H9 (cell line): ENCODE measurements around the gene ADGRG7. TPM values are rescaled to one million over a fixed set of nuclear protein-coding genes. Genes with fewer than 3 reads are reported as not detected.

ENCODE experiments used
- DNase-seq: peaks from one replicate; pipeline ENCODE4 v3.0.0-alpha.2; 2017
- H2AFZ ChIP-seq: one replicate; pipeline ENCODE4 v1.6.1; 2013; ENCODE audit warnings: mild to moderate bottlenecking, low read length, control low read depth, moderate library complexity
- H2AK5ac ChIP-seq: 2 replicates; pipeline ENCODE4 v1.6.1; 2013; ENCODE audit warnings: low read length, control low read depth, mixed read lengths; ENCODE audit not compliant: insufficient read length
- H2BK120ac ChIP-seq: one replicate; pipeline ENCODE4 v1.6.1; 2013; ENCODE audit warnings: low read depth, mild to moderate bottlenecking, low read length, control low read depth, inconsistent platforms; ENCODE audit not compliant: poor library complexity, severe bottlenecking
- H2BK12ac ChIP-seq: 2 replicates; pipeline ENCODE4 v1.6.1; 2013; ENCODE audit warnings: low read length, control low read depth, mixed read lengths, low read depth; ENCODE audit not compliant: insufficient read length
- H2BK15ac ChIP-seq: 2 replicates; pipeline ENCODE4 v1.6.1; 2013; ENCODE audit warnings: low read depth, low read length, control low read depth
- H2BK20ac ChIP-seq: one replicate; pipeline ENCODE4 v1.6.1; 2013; ENCODE audit warnings: low read depth, mild to moderate bottlenecking, low read length, control low read depth, inconsistent platforms; ENCODE audit not compliant: poor library complexity, severe bottlenecking
- H2BK5ac ChIP-seq: 2 replicates; pipeline ENCODE4 v1.6.1; 2013; ENCODE audit warnings: low read length, control low read depth, mixed read lengths; ENCODE audit not compliant: insufficient read length
- H3K14ac ChIP-seq: 2 replicates; pipeline ENCODE4 v1.6.1; 2013; ENCODE audit warnings: low read length, control low read depth; ENCODE audit not compliant: insufficient read depth
- H3K18ac ChIP-seq: 2 replicates; pipeline ENCODE4 v1.6.1; 2013; ENCODE audit warnings: low read depth, mild to moderate bottlenecking, mixed read lengths, low read length, control low read depth; ENCODE audit not compliant: insufficient read length
- H3K23ac ChIP-seq: 2 replicates; pipeline ENCODE4 v1.6.1; 2013; ENCODE audit warnings: low read length, control low read depth, mixed read lengths, low read depth; ENCODE audit not compliant: insufficient read length
- H3K23me2 ChIP-seq: 2 replicates; pipeline ENCODE4 v1.6.1; 2013; ENCODE audit warnings: low read depth, mild to moderate bottlenecking, mixed read lengths, low read length, control low read depth; ENCODE audit not compliant: insufficient read length, poor library complexity, severe bottlenecking
- H3K27ac ChIP-seq: 2 replicates; pipeline ENCODE4 v1.5.1; 2013; ENCODE audit warnings: low read length, control low read depth, mixed read lengths, low read depth; ENCODE audit not compliant: insufficient read length
- H3K27me3 ChIP-seq: 2 replicates; pipeline ENCODE4 v1.6.1; 2013; ENCODE audit warnings: low read length, control low read depth, inconsistent platforms; ENCODE audit not compliant: insufficient read depth
- H3K4ac ChIP-seq: 2 replicates; pipeline ENCODE4 v1.6.1; 2013; ENCODE audit warnings: low read depth, mild to moderate bottlenecking, control low read depth, inconsistent platforms, low read length, moderate library complexity
- H3K4me1 ChIP-seq: 2 replicates; pipeline ENCODE4 v1.6.1; 2013; ENCODE audit warnings: low read length, control low read depth, inconsistent platforms; ENCODE audit not compliant: insufficient read depth
- H3K4me2 ChIP-seq: 2 replicates; pipeline ENCODE4 v1.6.1; 2013; ENCODE audit warnings: low read length, control low read depth, mixed read lengths; ENCODE audit not compliant: insufficient read length, insufficient read depth
- H3K56ac ChIP-seq: 2 replicates; pipeline ENCODE4 v1.6.1; 2013; ENCODE audit warnings: low read depth, mild to moderate bottlenecking, mixed read lengths, low read length, control low read depth; ENCODE audit not compliant: insufficient read length
- H3K79me1 ChIP-seq: 2 replicates; pipeline ENCODE4 v1.6.1; 2013; ENCODE audit warnings: low read depth, mild to moderate bottlenecking, moderate library complexity, low read length, control low read depth, inconsistent platforms; ENCODE audit not compliant: insufficient read depth, poor library complexity, severe bottlenecking
- H3K79me2 ChIP-seq: 2 replicates; pipeline ENCODE4 v1.6.1; 2013; ENCODE audit warnings: low read length, control low read depth, inconsistent platforms; ENCODE audit not compliant: insufficient read depth
- H3K9ac ChIP-seq: 2 replicates; pipeline ENCODE4 v1.6.1; 2013; ENCODE audit warnings: low read length, control low read depth, mixed read lengths; ENCODE audit not compliant: insufficient read length; ENCODE audit errors: extremely low read depth
- H3K9me3 ChIP-seq: one replicate; pipeline ENCODE4 v1.6.1; 2013; ENCODE audit warnings: low read depth, low read length, inconsistent platforms; ENCODE audit not compliant: control insufficient read depth
- H3T11ph ChIP-seq: one replicate; pipeline ENCODE4 v1.6.1; 2013; ENCODE audit warnings: mild to moderate bottlenecking, low read length, control low read depth, inconsistent platforms
- H4K20me1 ChIP-seq: one replicate; pipeline ENCODE4 v1.6.1; 2013; ENCODE audit not compliant: control insufficient read depth, insufficient read length, insufficient read depth
- H4K5ac ChIP-seq: 2 replicates; pipeline ENCODE4 v1.6.1; 2013; ENCODE audit warnings: low read depth, mild to moderate bottlenecking, mixed read lengths, low read length, control low read depth; ENCODE audit not compliant: insufficient read length
- H4K8ac ChIP-seq: replicated peaks from 2 replicates; pipeline ENCODE4 v1.6.1; 2013; ENCODE audit warnings: low read length, control low read depth, mixed read lengths, low read depth; ENCODE audit not compliant: insufficient read length
- H4K91ac ChIP-seq: 2 replicates; pipeline ENCODE4 v1.6.1; 2013; ENCODE audit warnings: low read depth, mild to moderate bottlenecking, moderate library complexity, mixed read lengths, low read length, control low read depth; ENCODE audit not compliant: insufficient read length
- H3K27ac Mint-ChIP-seq, 3 experiments: 2 replicates in 2 of 3; 3 replicates in 1 of 3; pipeline ENCODE4 v1.8.0; 2020 to 2021; ENCODE audit warnings: mixed read lengths in 3 of 3, mild to moderate bottlenecking in 1 of 3, moderate library complexity in 1 of 3
- H3K27me3 Mint-ChIP-seq: 2 replicates; pipeline ENCODE4 v1.8.0; 2021; ENCODE audit warnings: low read depth, mild to moderate bottlenecking, moderate library complexity, mixed read lengths
- H3K36me3 Mint-ChIP-seq, 3 experiments: 2 replicates in 2 of 3; 3 replicates in 1 of 3; pipeline ENCODE4 v1.8.0; 2020 to 2021; ENCODE audit warnings: low read depth in 3 of 3, mixed read lengths in 3 of 3; ENCODE audit not compliant: insufficient read depth in 1 of 3
- H3K4me1 Mint-ChIP-seq, 2 experiments: 2 replicates each; pipeline ENCODE4 v1.8.0; 2020; ENCODE audit warnings: mixed read lengths in 2 of 2
- H3K4me3 Mint-ChIP-seq, 2 experiments: 2 replicates in 1 of 2; 3 replicates in 1 of 2; pipeline ENCODE4 v1.8.0; 2020 to 2021; ENCODE audit warnings: mild to moderate bottlenecking in 2 of 2, mixed read lengths in 2 of 2, moderate library complexity in 1 of 2
- H3K9me3 Mint-ChIP-seq, 2 experiments: 2 replicates in 1 of 2; 3 replicates in 1 of 2; pipeline ENCODE4 v1.8.0; 2020; ENCODE audit warnings: mild to moderate bottlenecking in 2 of 2, mixed read lengths in 2 of 2, moderate library complexity in 1 of 2
- WGBS: extraction: QIAGEN DNeasy Blood & Tissue Kit; methylation state at CpG from one replicate; pipeline ENCODE4 v1.1.7; 2013; ENCODE audit warnings: missing lambda C conversion rate, low lambda C conversion rate, mixed read lengths; ENCODE audit not compliant: insufficient read length; ENCODE audit errors: extremely low coverage; 5-methylcytosine and 5-hydroxymethylcytosine counted together
- total RNA-seq: library from RNA; stranded (reverse); gene quantifications from 2 replicates; pipeline ENCODE4 v1.2.1, GENCODE V29; 2021
- TF ChIP-seq, protein P1 (sequence below): fragments of 200-600 bp; sonication (generic); conservative IDR thresholded peaks from 3 replicates; pipeline ENCODE4 v1.8.0; 2021; ENCODE audit warnings: antibody characterized with exemption, mild to moderate bottlenecking

Gene ADGRG7
- total RNA-seq, 1 experiment from 2014 or later, result not detected

DNA sequence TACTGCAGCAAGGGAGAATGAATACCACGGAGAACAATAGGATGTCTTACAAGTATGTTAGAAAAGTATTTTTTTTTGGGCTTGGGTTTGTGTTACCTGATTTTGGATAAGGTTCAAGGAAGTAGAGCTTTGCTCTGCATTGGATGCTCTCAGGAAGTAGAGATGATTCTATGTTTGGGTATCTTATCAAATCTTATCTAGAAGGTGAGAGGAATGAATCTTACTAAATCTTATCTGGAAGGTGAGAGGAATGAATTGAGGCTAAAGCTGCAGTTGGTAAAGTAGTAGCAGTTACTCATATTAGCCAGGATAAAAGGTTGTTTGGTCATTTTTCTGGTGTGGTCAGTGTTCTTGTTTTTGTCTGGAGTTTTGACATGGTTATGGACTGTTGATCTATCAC is 117.3 kb downstream of the ADGRG7 start:
- Histone ChIP-seq H3K56ac (no peak overlapping the region), H3K79me2 (no peaks in the 10 kb centered on the region; the same call in 1 of the 2 replicates), H2BK12ac (no peak overlapping the region), H3K27me3 (no peaks in the 10 kb centered on the region), H4K5ac (no peak overlapping the region), H2BK5ac (no peak overlapping the region), H3K79me1 (no peaks in the 10 kb centered on the region), H3K4me1 (no peaks in the 10 kb centered on the region), H3K4ac (no peak overlapping the region), H3K23ac (no peak overlapping the region), H3K14ac (no peak overlapping the region), H3K4me2 (no peak overlapping the region), H4K8ac (no peak overlapping the region), H3T11ph (no peak overlapping the region), H2BK20ac (no peak overlapping the region), H3K9me3 (no peaks in the 10 kb centered on the region), H3K9ac (no peak overlapping the region), H2BK15ac (no peak overlapping the region), H3K27ac (no peak overlapping the region), H2AFZ (no peak overlapping the region), H3K18ac (no peak overlapping the region), H4K91ac (no peak overlapping the region), H3K23me2 (no peaks in the 10 kb centered on the region), H2BK120ac (no peak overlapping the region), H2AK5ac (no peak overlapping the region), H4K20me1 (no peaks in the 10 kb centered on the region)
- Mint-ChIP-seq H3K4me3 (no peak overlapping the region), H3K36me3 (peaks cover 22 to 69% (median 56%) of the 10 kb centered on the region in 3 experiments; a peak in 6 of 7 replicates), H3K9me3 (no peaks in the 10 kb centered on the region), H3K27me3 (no peaks in the 10 kb centered on the region), H3K4me1 (peaks cover 7 to 9% of the 10 kb centered on the region in 2 experiments), H3K27ac (peak overlapping the region in 2 of 3 experiments; percentile 26 to 33; a peak in 2 of 7 replicates)
- TF ChIP-seq, protein P1, sequence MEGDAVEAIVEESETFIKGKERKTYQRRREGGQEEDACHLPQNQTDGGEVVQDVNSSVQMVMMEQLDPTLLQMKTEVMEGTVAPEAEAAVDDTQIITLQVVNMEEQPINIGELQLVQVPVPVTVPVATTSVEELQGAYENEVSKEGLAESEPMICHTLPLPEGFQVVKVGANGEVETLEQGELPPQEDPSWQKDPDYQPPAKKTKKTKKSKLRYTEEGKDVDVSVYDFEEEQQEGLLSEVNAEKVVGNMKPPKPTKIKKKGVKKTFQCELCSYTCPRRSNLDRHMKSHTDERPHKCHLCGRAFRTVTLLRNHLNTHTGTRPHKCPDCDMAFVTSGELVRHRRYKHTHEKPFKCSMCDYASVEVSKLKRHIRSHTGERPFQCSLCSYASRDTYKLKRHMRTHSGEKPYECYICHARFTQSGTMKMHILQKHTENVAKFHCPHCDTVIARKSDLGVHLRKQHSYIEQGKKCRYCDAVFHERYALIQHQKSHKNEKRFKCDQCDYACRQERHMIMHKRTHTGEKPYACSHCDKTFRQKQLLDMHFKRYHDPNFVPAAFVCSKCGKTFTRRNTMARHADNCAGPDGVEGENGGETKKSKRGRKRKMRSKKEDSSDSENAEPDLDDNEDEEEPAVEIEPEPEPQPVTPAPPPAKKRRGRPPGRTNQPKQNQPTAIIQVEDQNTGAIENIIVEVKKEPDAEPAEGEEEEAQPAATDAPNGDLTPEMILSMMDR, result no peak
- no CpG with 5 or more reads among the region's 1 CpG for WGBS
- DNase-seq, result no peak
